Tibial artery (tissue), 4 donors: ENCODE data around the gene PLXNB3.

ENCODE experiments used
- DNase-seq, 2 donors: peaks; one replicate each; pipeline ENCODE4 v3.0.0-alpha.2; 2019
- H3K27ac ChIP-seq, 2 donors: fragments of 200-600 bp; sonication (generic) in 1 of 2; 1 replicate in 1 of 2; 2 replicates in 1 of 2; pipeline ENCODE4 v1.5.1; 2018 to 2019; ENCODE audit warnings: mild to moderate bottlenecking in 1 of 2
- H3K27me3 ChIP-seq, 2 donors: fragments of 200-600 bp; sonication (generic) in 1 of 2; one replicate each; pipeline versions ENCODE4 v1.5.1 to v1.6.0; 2016 to 2019
- H3K36me3 ChIP-seq, 3 donors: fragments of 200-600 bp; sonication (generic) in 2 of 3; one replicate each; pipeline ENCODE4 v1.5.1; 2016 to 2019; ENCODE audit warnings: mild to moderate bottlenecking in 2 of 3
- H3K4me1 ChIP-seq, 4 donors: fragments of 200-600 bp; sonication (generic) in 2 of 4; 1 replicate in 3 of 4; 2 replicates in 1 of 4; pipeline ENCODE4 v1.5.1; 2016 to 2019
- H3K4me3 ChIP-seq, 2 donors: fragments of 200-600 bp; sonication (generic) in 1 of 2; 1 replicate in 1 of 2; 2 replicates in 1 of 2; pipeline ENCODE4 v1.5.1; 2018 to 2019; ENCODE audit warnings: mild to moderate bottlenecking in 2 of 2
- H3K9me3 ChIP-seq, 3 donors: fragments of 200-600 bp; sonication (generic) in 1 of 3; one replicate each; pipeline ENCODE4 v1.5.1; 2016 to 2019
- intact Hi-C: fragments of 100-400 bp; cut with DNase I; formaldehyde crosslinking; loops from one replicate; pipeline ENCODE4 v1.15.0; 2023; ENCODE audit warnings: low total_unique reads
- TF ChIP-seq, protein P1 (sequence below), 2 experiments: fragments of 200-600 bp in 1 of 2; fragments of 450-650 bp in 1 of 2; IDR thresholded peaks; one replicate each; pipeline ENCODE4 v1.5.1; 2017 to 2019; ENCODE audit warnings: antibody characterized with exemption in 2 of 2, mild to moderate bottlenecking in 1 of 2, moderate library complexity in 1 of 2

The PLXNB3 gene

DNA sequence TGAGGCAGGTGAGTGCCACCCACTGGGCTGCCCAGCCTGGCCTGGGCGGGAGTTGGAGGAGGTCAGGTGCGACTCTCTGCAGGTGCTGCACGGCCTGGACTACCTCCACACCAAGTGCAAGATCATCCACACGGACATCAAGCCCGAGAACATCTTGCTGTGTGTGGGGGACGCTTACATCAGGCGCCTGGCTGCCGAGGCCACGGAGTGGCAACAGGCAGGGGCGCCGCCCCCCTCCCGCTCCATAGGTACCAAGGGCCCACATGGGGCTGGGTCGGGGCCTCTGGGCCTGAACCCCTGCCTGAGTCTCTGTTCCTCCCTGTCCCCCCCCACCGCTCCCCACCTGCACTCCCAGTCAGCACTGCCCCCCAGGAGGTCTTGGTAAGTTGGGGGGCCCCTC is 18.8 kb downstream of the PLXNB3 start:
- Histone ChIP-seq H3K27ac (no peak overlapping the region), H3K27me3 (no peaks in the 10 kb centered on the region), H3K4me3 (no peak overlapping the region), H3K36me3 (peaks cover 0 to 37% (median 32%) of the 10 kb centered on the region in 3 donors), H3K4me1 (peaks cover 0 to 24% (median 14%) of the 10 kb centered on the region in 4 donors), H3K9me3 (no peaks in the 10 kb centered on the region)
- intact Hi-C loops = no loop called here
- no peak for DNase-seq
- TF ChIP-seq, protein P1, sequence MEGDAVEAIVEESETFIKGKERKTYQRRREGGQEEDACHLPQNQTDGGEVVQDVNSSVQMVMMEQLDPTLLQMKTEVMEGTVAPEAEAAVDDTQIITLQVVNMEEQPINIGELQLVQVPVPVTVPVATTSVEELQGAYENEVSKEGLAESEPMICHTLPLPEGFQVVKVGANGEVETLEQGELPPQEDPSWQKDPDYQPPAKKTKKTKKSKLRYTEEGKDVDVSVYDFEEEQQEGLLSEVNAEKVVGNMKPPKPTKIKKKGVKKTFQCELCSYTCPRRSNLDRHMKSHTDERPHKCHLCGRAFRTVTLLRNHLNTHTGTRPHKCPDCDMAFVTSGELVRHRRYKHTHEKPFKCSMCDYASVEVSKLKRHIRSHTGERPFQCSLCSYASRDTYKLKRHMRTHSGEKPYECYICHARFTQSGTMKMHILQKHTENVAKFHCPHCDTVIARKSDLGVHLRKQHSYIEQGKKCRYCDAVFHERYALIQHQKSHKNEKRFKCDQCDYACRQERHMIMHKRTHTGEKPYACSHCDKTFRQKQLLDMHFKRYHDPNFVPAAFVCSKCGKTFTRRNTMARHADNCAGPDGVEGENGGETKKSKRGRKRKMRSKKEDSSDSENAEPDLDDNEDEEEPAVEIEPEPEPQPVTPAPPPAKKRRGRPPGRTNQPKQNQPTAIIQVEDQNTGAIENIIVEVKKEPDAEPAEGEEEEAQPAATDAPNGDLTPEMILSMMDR (IDR thresholded peaks at IDR 0.05) = no peak

DNA sequence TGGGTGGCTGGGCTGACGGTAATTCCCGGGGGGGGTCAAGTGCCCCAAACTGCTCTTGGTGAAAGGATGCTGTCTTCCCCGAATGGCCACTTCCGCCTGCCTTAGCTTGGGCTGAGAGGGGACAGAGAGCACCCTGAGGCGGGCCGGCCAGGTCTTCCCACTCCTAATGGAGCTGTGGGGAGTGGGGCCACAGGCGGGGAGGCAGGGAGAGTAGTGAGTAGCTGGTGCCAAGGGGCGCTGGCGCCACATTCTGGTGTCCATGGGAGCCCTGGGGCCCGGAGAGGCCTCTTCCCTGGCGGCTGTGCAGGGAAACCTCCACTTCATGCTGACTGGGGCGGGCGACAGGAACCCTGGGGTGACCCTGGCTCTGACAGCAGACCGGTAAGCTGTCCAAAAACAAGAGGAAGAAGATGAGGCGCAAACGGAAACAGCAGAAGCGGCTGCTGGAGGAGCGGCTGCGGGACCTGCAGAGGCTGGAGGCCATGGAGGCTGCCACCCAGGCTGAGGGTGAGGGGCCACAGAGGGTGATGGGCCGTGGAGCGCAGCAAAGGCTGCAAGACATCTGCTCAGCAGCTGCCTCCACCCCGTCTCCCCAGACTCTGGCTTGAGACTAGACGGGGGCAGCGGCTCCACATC is 19.4 kb downstream of the PLXNB3 start:
- H3K36me3 ChIP-seq = peaks cover 0 to 44% (median 33%) of the 10 kb centered on the region in 3 donors
- peaks cover 0 to 24% (median 14%) of the 10 kb centered on the region in 4 donors for H3K4me1 ChIP-seq
- intact Hi-C loops = no loop called here
- TF ChIP-seq, protein P1 (IDR thresholded peaks at IDR 0.05) = no peak
- no peak overlapping the region for H3K4me3 ChIP-seq
- no peak overlapping the region for H3K27ac ChIP-seq
- no peaks in the 10 kb centered on the region for H3K9me3 ChIP-seq
- no peaks in the 10 kb centered on the region for H3K27me3 ChIP-seq
- no peak for DNase-seq

DNA sequence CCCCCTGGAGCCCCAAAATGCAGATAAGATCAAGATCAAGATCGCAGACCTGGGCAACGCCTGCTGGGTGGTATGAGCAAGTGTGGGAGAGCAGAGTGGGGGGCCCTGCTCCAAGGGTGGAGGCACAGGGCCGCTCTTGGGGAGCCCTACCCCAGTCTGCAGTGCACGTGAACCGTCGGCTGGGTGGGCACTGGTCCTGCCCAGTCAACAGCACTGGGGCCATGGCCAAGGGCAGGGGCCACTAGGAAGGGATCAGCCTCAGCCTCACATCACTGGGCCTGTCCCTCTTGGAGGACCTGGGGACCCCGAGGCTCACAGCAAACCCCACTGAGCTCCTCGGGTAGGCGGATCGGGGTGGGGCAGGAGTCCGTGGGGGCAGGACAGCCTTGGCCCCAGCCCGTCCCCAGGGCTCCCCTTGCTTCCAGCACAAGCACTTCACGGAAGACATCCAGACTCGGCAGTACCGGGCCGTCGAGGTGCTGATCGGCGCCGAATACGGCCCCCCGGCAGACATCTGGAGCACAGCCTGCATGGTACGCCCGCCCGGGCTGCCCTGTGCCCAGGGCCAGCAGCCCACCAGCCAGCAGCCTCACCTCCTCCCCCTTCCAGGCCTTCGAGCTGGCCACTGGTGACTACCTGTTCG is 20.4 kb downstream of the PLXNB3 start:
- peaks cover 0 to 52% (median 37%) of the 10 kb centered on the region in 3 donors for H3K36me3 ChIP-seq
- peaks cover 0 to 24% (median 14%) of the 10 kb centered on the region in 4 donors for H3K4me1 ChIP-seq
- H3K9me3 ChIP-seq = no peaks in the 10 kb centered on the region
- no peak for DNase-seq
- no peaks in the 10 kb centered on the region for H3K27me3 ChIP-seq
- TF ChIP-seq, protein P1 (IDR thresholded peaks at IDR 0.05) = no peak
- H3K4me3 ChIP-seq = no peak overlapping the region
- no peak overlapping the region for H3K27ac ChIP-seq
- intact Hi-C loops = no loop called here

DNA sequence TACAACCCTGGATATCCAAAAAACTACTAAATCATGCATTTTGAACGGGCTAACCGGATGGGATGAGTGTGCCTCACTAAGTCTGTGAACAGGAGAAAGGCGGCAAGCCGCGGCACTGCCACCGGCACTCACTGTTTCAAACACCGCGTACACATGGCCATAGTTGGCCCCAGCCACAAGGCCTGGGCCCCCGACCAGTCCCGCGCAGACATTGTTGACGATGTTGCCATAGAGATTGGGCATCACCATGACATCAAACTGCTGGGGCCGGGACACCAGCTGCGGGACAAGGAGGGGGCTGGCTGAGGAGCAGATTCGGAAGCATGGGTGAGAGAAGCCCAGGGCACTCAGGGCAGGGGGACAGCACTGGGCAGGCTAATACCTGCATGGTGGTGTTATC is 22.6 kb downstream of the PLXNB3 start:
- TF ChIP-seq, protein P1 (IDR thresholded peaks at IDR 0.05) = no peak
- no peak overlapping the region for H3K4me3 ChIP-seq
- intact Hi-C loops = no loop called here
- DNase-seq = no peak
- H3K36me3 ChIP-seq = peaks cover 0 to 63% (median 43%) of the 10 kb centered on the region in 3 donors
- no peaks in the 10 kb centered on the region for H3K9me3 ChIP-seq
- H3K4me1 ChIP-seq = peaks cover 0 to 9% (median 4%) of the 10 kb centered on the region in 4 donors
- H3K27me3 ChIP-seq = no peaks in the 10 kb centered on the region
- H3K27ac ChIP-seq = no peak overlapping the region

DNA sequence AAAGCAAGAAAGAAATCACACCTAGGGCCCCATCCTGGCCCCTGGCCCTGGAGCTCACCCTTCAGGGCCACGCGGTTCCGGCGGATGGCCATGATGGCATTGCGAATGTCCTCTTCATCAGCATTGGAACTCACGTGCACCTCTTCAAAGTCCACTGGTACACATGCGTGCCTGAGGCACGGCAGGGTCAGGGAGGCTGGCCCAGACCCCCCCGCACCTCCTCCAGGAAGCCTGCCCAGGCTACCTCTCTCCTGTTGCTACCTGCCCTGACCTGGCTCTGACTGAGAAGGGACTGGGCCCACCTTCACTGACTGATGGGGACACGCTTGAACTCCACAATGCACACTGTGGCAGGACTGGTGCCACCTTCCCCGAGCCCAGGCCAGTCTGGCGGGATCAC is 25.6 kb downstream of the PLXNB3 start:
- H3K27ac ChIP-seq = no peak overlapping the region
- peaks cover 0 to 57% (median 43%) of the 10 kb centered on the region in 3 donors for H3K36me3 ChIP-seq
- peaks cover 0 to 8% (median 4%) of the 10 kb centered on the region in 3 donors for H3K9me3 ChIP-seq
- TF ChIP-seq, protein P1 (IDR thresholded peaks at IDR 0.05) = no peak
- no peak overlapping the region for H3K4me3 ChIP-seq
- no peaks in the 10 kb centered on the region for H3K27me3 ChIP-seq
- intact Hi-C loops = no loop called here
- no peak for DNase-seq
- H3K4me1 ChIP-seq = peaks cover 0 to 13% (median 9%) of the 10 kb centered on the region in 4 donors
